Jurkat, Clone E6-1 (cell line): ENCODE results near the gene ACVR1.

ENCODE experiments used
- DNase-seq: peaks from one replicate; pipeline ENCODE4 v3.0.0-alpha.2; 2011; ENCODE audit warnings: low read depth, low spot score
- H3K4me3 ChIP-seq: 2 replicates; pipeline ENCODE4 v1.5.1; 2011; ENCODE audit warnings: mild to moderate bottlenecking, low read length, control low read depth, moderate library complexity

ACVR1 gene

DNA sequence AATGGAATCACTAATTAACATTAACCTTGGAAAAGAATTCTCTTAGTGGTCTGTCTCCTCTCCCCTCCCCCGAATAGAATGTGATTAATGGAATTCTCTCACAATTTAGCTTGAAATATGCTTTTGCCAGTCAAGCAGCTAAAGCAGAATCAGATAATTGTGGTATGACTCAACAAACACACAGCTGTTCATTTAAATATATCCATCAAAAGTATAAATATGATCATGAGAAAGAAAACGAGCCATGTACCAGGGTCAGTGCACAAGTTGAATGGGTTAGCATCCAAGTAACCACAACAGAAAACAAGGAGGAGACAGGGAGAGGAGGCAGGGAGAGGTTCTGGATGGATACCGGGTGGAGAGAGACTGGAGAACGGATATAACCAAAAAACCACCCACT is 66.9 kb downstream of the ACVR1 start:
- H3K4me3 ChIP-seq: no peak overlapping the region
- DNase-seq: no peak

DNA sequence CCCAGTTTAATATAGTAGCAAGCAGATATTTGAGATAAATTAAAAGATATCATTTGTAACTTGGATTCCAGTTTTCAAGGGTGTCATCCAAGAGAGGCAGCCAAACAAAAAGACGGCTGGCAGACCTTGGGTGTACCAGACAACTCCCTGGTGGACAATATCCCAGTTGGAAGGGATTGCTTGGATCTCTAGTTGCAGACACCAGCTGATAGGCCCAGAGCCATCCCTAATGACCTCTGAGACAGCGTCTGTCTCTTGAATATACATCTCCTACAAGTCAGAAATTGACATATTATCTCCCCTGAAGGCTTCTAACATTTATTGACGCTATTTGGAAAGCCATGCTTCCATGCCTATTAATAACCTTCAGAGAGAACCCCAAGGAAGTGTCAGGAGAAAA is 67.7 kb downstream of the ACVR1 start:
- no peak overlapping the region for H3K4me3 ChIP-seq
- DNase-seq: no peak

DNA sequence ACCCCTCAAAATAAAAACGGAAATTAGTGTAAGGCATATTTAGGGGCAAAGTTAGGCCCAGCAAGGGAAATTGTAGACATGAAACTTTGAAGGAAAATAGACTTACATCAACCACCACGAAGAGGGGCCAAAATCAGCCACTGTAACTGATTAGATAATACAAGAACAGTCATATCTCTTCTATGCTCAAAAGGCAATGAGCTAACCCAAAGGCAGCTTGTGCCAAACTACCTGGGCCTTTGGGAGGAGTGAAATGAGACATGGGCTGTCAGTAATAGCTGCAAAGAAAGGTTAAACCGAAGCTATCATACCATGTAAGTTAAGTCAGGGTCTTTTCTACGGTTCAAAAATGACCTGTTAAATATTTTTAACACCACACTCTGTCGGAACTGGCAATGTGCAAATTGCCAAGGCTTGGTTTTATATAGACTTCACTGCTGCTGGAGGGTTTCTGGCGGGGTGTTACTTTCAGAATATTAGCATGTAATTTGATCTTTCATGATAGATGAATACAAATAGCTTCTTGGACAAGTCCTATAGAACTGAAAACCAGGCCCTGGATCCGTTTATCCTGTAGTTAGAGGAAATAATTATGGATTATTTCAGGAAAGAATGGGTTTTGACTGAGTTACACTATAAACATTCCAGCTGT is 69.6 kb downstream of the ACVR1 start:
- no peak for DNase-seq
- H3K4me3 ChIP-seq: no peak overlapping the region

DNA sequence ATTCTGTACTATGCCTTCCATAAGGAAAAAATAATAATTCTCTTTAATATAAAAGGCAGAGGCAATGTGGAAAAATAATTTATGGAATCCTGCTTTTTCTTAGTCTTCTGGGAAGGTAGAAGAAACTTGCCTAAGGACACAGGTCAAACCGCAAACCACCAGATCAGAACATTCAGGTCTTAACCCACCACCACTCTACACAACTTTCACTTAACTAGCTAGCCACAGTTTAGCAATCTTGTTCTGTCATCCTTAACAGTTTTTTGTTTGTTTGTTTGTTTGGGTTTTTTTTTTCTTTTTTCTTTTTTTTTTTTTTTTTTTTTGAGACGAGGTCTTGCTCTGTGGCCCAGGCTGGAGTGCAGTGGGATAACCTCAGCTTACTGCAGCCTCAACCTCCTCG is 70.6 kb downstream of the ACVR1 start:
- no peak for DNase-seq
- no peak overlapping the region for H3K4me3 ChIP-seq

DNA sequence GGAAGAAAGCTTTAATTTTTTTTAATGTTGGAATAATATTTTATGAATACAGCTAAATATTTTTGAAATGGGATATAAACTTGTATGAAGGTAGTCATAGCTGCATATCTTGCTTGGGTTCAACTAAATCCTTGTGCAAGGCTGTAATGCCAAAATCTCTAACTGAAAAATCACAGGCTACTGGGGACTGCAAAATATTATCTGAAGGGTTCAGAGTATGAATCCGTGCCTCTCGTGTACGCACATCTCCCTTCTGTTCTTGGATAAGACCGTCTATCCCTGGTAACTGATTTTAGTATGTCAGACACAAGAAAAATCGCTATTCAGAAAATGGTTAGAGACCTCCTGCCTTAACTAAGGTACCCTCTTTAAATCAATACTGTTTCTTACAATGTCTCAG is 71.8 kb downstream of the ACVR1 start:
- H3K4me3 ChIP-seq: no peak overlapping the region
- no peak for DNase-seq

DNA sequence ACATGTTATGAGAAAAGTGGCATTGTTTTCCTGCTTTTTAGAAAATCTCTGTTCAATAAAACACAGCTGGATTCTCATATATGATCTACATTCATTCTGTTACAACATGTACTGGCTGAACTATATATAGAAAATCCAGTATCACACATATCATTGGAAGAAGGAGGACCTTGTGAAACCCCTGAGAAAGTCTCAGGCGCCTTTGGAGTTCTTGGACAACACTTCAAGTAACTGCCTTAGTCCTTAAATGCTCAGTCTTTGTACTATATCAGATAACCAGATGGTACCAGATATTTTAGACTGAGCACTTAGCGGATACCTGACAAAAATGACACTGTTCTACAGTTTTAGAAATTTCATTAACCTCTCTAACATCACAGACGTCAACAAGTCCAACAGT is 72.2 kb downstream of the ACVR1 start:
- DNase-seq: no peak
- H3K4me3 ChIP-seq: no peak overlapping the region

DNA sequence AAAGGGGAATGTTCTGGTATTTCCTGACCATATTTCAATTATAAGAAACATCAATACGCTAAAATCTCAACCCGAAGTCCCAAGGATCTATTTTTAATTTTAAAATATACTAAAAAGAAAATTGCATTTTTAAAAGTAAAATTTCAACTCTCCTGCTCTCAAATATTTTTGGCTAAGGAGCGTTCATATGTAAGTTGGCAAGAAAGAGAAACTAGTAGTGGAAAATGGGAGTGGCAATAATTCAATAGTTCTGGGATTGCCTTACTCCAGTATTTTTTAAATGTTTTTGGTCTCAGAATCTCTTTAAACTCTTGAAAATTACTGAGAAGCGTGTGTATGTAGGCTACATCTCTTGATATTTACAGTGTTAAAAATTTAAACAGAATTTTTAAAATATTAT is 72.7 kb downstream of the ACVR1 start:
- H3K4me3 ChIP-seq: no peak overlapping the region
- DNase-seq: no peak

DNA sequence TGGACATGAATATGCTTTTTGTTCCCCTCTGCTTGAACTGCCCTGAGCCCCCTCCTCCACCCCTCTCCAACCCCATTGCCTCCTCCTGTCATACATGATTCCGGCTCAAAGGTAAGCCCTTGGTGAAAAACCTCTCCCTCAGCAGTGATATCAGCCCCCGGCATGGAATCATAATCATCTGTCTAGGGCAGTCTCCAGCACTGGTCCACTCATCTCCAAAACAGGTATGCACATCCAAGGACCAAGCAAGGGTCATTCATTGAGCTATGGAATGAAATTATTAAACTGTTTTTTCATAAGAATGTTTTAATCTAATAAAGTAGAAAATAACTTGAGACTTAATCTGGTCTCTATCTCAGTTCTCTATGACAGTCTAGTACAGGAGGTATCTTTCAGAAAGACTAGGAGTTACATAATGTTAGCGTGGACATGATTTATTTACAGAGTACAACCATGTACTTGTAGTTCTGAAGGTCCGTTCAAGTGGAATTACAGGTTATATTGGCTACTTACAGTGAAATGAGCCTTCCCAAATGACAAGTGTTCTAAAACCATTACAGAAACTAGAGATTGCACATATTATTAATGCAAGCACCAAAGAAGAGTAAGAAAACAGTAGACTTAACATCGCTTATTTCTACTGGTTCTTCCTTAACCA is 75.2 kb downstream of the ACVR1 start:
- no peak overlapping the region for H3K4me3 ChIP-seq
- DNase-seq: no peak

DNA sequence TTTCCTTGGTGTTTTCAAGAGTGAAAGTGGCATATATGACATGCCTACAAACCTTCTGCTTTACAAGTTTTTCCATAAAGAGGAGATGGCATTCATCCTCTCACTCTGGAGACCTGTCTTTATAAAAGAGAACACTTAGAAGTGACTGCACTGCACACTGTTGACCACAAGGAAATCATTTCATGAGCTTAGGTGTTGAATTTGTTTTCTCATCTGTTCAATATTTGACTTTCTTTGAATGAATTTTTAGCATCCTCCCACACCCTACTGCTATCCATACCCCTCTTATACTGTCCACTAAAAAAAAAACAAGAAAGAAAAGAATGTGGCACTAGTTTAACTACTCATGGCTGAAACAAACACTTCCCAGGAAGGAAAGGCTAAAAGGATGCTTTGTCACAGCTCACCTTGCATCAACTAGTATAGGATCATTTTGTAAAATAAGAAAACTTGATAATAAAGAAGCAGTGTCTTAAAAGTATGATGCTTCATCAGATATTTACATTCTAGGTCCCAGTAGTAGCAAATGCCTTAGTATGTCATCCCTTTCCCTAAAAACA is 83.0 kb downstream of the ACVR1 start:
- no peak for DNase-seq
- H3K4me3 ChIP-seq: no peak overlapping the region

DNA sequence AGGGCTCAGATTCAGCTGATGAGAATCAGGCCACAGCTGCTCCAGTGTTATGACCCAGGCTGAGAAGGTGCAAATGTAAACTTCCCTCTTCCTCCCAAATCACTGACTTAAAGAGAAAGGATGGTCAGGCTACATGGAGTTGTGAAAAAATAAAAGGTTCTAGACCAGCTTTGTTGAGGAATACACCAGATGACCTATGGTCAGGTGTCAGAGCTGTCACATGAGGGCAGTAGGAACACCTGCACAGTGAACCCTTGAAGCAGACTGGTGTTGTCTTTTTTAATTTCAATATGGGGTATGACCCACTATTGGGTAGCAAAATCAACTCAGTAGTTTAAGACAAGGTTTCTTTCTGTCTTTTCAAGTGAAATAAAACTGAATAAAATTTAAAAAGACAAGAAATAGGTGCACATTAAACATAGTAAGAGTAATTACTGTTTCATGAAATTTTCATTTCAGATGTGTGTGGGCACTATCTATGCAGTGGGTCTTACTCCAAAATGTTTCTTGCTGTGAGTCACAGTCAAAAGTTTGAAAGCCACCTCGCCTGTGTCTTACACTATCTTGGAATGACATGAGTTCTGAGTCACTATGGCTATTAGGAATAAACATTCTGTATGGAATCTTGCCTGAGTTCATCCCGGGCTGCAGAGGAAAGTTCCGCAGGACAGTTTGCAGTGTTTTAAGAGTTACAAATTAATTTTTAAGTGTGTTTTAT is 83.6 kb downstream of the ACVR1 start:
- DNase-seq: no peak
- H3K4me3 ChIP-seq: no peak overlapping the region

DNA sequence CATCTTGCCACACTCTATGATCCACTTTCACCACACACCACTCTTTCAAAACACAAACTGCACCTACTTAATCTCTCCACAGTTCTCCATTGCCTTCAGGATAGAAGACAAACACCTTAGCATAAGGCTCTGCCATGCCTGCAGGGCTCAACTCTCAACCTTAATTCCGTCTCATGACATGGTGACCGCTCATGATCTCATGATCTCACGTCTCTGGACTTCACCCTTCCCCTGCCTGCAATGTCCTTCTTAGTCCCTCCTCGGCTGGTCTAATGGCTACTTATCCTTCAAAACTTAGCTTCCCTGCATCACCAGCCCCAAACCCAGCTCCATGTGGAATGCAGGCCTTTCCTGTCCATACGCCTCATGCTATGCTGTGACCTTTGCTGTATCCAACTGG is 85.3 kb downstream of the ACVR1 start:
- no peak overlapping the region for H3K4me3 ChIP-seq
- no peak for DNase-seq

DNA sequence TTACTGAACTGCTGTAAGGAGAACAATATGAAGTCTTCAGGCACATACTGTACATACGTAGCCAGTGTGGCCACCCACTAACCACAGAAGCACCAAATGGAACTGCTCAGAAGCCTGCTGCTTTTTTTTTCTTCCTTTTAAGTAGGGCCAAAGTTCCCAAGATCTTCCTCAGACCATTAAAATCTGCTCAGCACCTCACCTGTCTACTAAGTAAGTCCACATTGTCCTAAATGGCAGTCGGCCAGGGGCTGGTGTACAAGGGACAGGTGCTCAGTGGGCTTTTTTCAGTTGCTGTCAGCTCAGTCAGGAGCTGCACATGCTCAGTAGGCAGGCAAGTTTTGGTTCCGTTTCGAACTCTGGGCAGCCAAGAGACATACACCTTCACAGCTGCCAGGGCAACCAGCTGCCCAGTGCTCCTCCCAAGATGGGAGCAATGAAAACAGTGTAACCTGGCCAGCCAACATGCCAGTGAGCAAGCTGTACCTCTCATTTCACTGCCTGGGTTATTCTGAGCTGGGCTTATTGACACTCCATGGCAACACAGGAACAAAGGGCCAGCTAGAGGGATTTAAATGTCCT is 86.1 kb downstream of the ACVR1 start:
- peak; percentile 28 for DNase-seq
- H3K4me3 ChIP-seq: no peak overlapping the region

DNA sequence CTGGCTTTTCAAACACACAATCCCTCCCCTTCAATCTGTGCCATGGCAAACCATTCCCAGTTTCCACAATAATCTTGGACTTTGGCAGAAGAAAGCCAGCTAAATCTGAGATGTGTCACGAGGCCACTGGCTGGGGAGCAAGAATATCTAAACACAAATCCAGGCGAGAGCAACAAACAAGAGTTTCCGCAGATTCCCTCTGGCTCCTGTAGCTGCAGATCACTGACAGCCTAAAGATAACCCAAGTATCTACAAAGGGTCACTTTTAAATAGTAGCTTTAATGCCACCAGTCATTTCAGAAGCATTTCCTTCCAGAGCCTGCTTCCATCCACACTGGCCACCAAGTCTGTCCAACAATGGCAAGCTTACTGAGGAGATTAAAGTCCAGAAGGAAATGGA is 86.9 kb downstream of the ACVR1 start:
- DNase-seq: no peak

DNA sequence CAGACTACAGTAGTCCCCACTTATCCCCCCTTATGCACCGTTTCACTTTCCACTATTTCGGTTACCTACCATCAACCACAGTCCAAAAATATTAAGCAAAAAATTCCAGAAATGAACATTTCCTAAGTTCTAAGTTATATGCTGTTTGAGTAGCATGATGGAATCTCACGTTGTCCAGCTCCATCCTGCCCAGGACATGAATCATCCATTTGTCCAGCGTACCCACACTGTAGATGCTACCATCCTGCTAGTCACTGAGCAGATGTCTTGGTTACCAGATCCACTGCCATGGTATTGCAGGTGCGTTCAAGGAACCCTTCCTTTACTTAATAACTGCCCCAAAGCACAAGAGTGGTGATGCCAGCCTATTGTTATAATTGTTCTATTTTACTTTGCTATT is 87.9 kb downstream of the ACVR1 start:
- DNase-seq: no peak
- no peak overlapping the region for H3K4me3 ChIP-seq

More for the DNA sequence above, 86.9 kb downstream of the ACVR1 start:
- no peak overlapping the region for H3K4me3 ChIP-seq

DNA sequence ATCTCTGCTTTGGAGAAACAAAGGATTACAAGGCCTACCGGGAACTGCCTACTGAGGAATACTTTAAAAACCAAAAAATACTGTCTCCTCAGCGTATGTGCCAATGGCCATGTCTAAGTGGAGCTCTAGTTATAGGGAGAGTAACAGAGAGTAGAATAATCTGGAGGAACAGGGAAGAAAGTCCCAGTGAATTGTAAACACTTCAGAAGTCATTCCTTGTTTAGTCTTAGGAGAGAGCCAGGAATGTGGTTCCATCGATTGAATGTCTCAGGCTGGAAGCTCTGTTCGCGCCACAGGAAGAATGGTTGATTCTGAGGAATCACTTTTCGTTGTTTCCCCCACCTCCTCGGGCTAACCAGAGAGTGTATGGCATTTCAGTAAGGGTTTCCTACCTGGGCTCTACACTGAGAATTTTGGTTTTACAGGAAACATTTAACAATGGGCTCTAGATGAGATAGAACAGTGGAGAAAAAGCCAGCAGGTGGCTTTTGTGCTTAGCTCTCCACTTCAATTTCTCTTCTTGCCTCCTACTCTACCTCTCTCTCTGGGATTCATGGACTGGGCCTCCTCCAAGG is 88.7 kb downstream of the ACVR1 start:
- no peak for DNase-seq
- no peak overlapping the region for H3K4me3 ChIP-seq

DNA sequence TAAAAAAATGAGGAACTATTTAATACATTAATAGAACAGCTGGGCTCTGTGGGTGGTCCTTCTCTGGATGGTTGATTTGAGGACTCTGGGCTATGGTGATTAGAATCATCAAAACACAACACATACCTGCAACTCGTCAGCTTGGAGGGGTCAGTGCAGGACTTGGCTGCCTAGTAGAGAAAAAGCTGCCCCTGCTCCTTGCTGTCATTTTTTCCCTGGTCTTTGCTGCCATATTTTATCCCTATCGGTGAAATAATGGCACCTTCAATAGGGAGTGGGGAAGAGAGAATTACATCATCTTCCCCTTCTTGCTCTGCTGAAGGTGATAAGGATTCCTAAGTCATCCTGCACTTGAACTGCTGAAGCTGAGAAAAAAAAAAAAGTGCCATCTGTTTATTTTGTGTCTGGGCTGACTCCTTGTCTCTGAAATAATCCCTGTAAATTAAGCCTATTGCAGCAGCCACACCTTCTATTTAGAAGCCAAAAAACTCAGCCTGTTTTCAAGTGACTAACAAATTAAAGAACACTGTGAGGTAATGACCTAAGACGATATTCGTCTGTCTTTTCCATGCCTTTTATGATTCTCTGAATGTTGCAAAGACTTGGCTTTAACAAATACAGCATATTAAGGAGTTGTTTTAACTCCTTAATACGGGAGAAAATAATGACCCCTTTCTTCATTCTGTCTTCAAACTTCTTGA is 89.3 kb downstream of the ACVR1 start:
- H3K4me3 ChIP-seq: no peak overlapping the region
- DNase-seq: no peak

DNA sequence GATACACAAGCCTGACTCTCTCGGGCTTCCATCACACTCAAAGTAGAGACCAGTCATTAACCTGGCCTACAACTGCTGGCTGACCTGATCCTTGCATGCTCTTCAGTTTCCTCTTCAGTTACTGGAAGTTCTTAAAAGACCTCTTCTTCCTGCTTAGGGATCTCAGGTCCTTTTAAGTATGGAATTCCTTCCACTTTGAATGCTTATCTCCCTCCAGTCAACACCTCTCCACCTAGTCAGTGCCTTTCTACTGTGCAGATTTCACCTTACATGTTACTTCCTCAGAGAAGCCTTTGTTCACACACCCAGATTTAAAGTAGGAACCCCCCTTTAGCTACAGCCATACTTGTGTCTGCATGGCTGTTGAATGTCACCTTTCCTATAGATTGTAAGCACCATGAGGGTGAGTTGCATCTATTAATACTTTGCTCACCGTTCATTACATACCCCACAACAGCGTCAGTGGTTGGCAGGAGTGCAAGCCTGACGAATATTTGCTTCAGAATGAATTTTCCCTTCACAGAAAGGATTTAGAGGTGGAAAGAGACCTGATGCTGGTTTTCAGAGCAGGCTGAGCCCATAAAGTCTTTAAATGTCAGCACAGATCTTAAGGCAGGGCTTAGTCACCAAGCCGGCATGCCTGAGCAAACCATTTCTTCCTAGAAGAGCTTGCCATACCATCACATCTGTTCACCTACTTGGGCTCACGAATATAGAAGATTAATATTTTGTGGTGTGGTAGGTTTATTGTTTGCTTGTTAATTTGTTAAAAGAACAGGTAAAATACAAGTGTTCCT is 90.1 kb downstream of the ACVR1 start:
- no peak for DNase-seq
- no peak overlapping the region for H3K4me3 ChIP-seq

DNA sequence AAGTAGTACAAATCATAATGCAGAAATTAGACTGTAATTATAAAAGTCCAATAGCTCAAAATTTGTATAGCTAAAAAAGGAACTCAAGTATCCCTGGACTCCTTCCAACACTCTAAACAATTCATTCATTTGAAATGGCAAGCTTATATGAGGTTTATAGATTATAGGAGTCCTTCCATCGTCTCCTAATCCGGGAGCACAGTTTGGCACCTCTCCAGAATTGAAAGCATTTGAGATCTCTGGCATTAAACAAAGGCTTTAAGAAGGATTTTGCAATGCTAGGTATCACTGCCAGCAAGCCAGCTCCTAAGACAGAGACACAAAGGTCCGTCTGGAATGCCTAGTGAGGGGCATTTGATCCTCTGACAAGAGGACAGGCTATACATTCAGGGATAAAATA is 90.9 kb downstream of the ACVR1 start:
- no peak for DNase-seq
- no peak overlapping the region for H3K4me3 ChIP-seq
